Liver (tissue), 9 donors: ENCODE results near the gene SH2B3. TPM values are rescaled to one million over a fixed set of nuclear protein-coding genes. Genes with fewer than 3 reads are reported as not detected.
A peak's percentile ranks its signal among the peaks of the same experiment; 100 is the strongest.

Source experiments
- DNase-seq: peaks from one replicate; pipeline ENCODE4 v3.0.0-alpha.2; 2017; ENCODE audit warnings: low spot score
- H3K27ac ChIP-seq, 2 donors: one replicate each; pipeline ENCODE4 v1.7.0; 2013; ENCODE audit warnings: inconsistent platforms in 2 of 2, low read length in 2 of 2, control low read depth in 1 of 2, low read depth in 1 of 2, mild to moderate bottlenecking in 1 of 2
- H3K27me3 ChIP-seq, 4 donors: one replicate each; pipeline versions ENCODE4 v1.6.1 to v1.7.0; 2013; ENCODE audit warnings: low read length in 3 of 4, inconsistent platforms in 1 of 4, mild to moderate bottlenecking in 1 of 4, moderate library complexity in 1 of 4; ENCODE audit not compliant: control insufficient read depth in 4 of 4, insufficient read depth in 4 of 4
- H3K36me3 ChIP-seq, 4 donors: one replicate each; pipeline versions ENCODE4 v1.6.1 to v1.7.0; 2013; ENCODE audit warnings: low read length in 3 of 4, mild to moderate bottlenecking in 3 of 4, low read depth in 1 of 4, moderate library complexity in 1 of 4; ENCODE audit not compliant: control insufficient read depth in 4 of 4, insufficient read depth in 3 of 4
- H3K4me1 ChIP-seq, 4 donors: one replicate each; pipeline versions ENCODE4 v1.6.1 to v1.7.0; 2013; ENCODE audit warnings: low read length in 3 of 4, mild to moderate bottlenecking in 3 of 4, moderate library complexity in 1 of 4; ENCODE audit not compliant: control insufficient read depth in 4 of 4, insufficient read depth in 4 of 4
- H3K4me3 ChIP-seq, 3 donors: one replicate each; pipeline versions ENCODE4 v1.6.1 to v1.7.0; 2013; ENCODE audit warnings: low read length in 3 of 3, control low read depth in 1 of 3, low read depth in 1 of 3, mild to moderate bottlenecking in 1 of 3
- H3K9ac ChIP-seq, 2 donors: one replicate each; pipeline ENCODE4 v1.7.0; 2013; ENCODE audit warnings: low read length in 2 of 2, mild to moderate bottlenecking in 2 of 2, moderate library complexity in 2 of 2, control low read depth in 1 of 2, low read depth in 1 of 2
- H3K9me3 ChIP-seq, 4 donors: one replicate each; pipeline versions ENCODE4 v1.6.1 to v1.7.0; 2013; ENCODE audit warnings: low read length in 3 of 4; ENCODE audit not compliant: control insufficient read depth in 4 of 4
- EGR1 ChIP-seq, 2 donors: IDR thresholded peaks; 2 replicates each; pipeline ENCODE4 v1.6.1; 2016 to 2018; ENCODE audit warnings: antibody characterized with exemption in 2 of 2, low read depth in 2 of 2
- FOXA1 ChIP-seq: IDR thresholded peaks from 2 replicates; pipeline ENCODE4 v1.6.1; 2016; ENCODE audit warnings: antibody characterized with exemption
- FOXA2 ChIP-seq: IDR thresholded peaks from 2 replicates; pipeline ENCODE4 v1.6.1; 2016; ENCODE audit warnings: antibody characterized with exemption
- GABPA ChIP-seq, 2 donors: IDR thresholded peaks in 1 of 2; conservative IDR thresholded peaks in 1 of 2; 2 replicates each; pipeline ENCODE4 v1.6.1; 2016; ENCODE audit warnings: antibody characterized with exemption in 2 of 2, mild to moderate bottlenecking in 1 of 2, moderate library complexity in 1 of 2
- HNF4A ChIP-seq, 2 donors: conservative IDR thresholded peaks; 2 replicates each; pipeline ENCODE4 v1.6.1; 2016; ENCODE audit warnings: antibody characterized with exemption in 2 of 2, mild to moderate bottlenecking in 2 of 2
- HNF4G ChIP-seq: IDR thresholded peaks from 2 replicates; pipeline ENCODE4 v1.6.1; 2016; ENCODE audit warnings: antibody characterized with exemption
- JUND ChIP-seq, 2 donors: IDR thresholded peaks; 2 replicates each; pipeline ENCODE4 v1.6.1; 2016; ENCODE audit warnings: antibody characterized with exemption in 2 of 2
- NR2F2 ChIP-seq: IDR thresholded peaks from 2 replicates; pipeline ENCODE4 v1.6.1; 2016; ENCODE audit warnings: antibody characterized with exemption
- RAD21 ChIP-seq, 2 donors: IDR thresholded peaks; 2 replicates each; pipeline ENCODE4 v1.6.1; 2016; ENCODE audit warnings: antibody characterized with exemption in 2 of 2, mild to moderate bottlenecking in 2 of 2
- RXRA ChIP-seq, 2 donors: IDR thresholded peaks; 2 replicates each; pipeline ENCODE4 v1.6.1; 2017 to 2018; ENCODE audit warnings: antibody characterized with exemption in 2 of 2, mild to moderate bottlenecking in 1 of 2
- SP1 ChIP-seq: IDR thresholded peaks from 2 replicates; pipeline ENCODE4 v1.6.1; 2018; ENCODE audit warnings: antibody characterized with exemption, mild to moderate bottlenecking
- TAF1 ChIP-seq: conservative IDR thresholded peaks from 2 replicates; pipeline ENCODE4 v1.6.1; 2016; ENCODE audit warnings: antibody characterized with exemption, mild to moderate bottlenecking
- YY1 ChIP-seq: IDR thresholded peaks from 2 replicates; pipeline ENCODE4 v1.6.1; 2016; ENCODE audit warnings: antibody characterized with exemption, mild to moderate bottlenecking
- WGBS: extraction: QIAGEN DNeasy Blood & Tissue Kit; methylation state at CpG from one replicate; pipeline ENCODE4 v1.1.7; 2013; 5-methylcytosine and 5-hydroxymethylcytosine counted together
- polyA plus RNA-seq, 2 donors: library from polyadenylated mRNA; stranded (reverse) in 1 of 2; unstranded in 1 of 2; fragments of 200-250 nt in 1 of 2; fragments of >200 nt in 1 of 2; fragmentation: Nextera tagmentation in 1 of 2; extraction: Ambion mirVana in 1 of 2; gene quantifications; one replicate each; pipeline versions ENCODE4 v1.2.1 to v1.2.3, GENCODE V29; 2013 to 2015
- total RNA-seq, 2 donors: library from RNA; depleted of rRNA; stranded (reverse); fragments of >200 nt; gene quantifications; one replicate each; pipeline ENCODE4 v1.2.3, GENCODE V29; 2014
- TF ChIP-seq, protein P1 (sequence below): IDR thresholded peaks from 2 replicates; pipeline ENCODE4 v1.6.1; 2016; ENCODE audit warnings: antibody characterized with exemption
- TF ChIP-seq, protein P2 (sequence below): IDR thresholded peaks from 2 replicates; pipeline ENCODE4 v1.6.1; 2016; ENCODE audit warnings: antibody characterized with exemption
- TF ChIP-seq, protein P3 (sequence below): IDR thresholded peaks from 2 replicates; pipeline ENCODE4 v1.6.1; 2016; ENCODE audit warnings: antibody characterized with exemption, mild to moderate bottlenecking
- TF ChIP-seq, protein P4 (sequence below): fragments of 150-350 bp; IDR thresholded peaks from 2 replicates; pipeline ENCODE4 v1.5.1; 2017; ENCODE audit warnings: improper control_type of control experiment, low read depth, low read length; ENCODE audit not compliant: missing input control
- TF ChIP-seq, protein P5 (sequence below): IDR thresholded peaks from 2 replicates; pipeline ENCODE4 v1.6.1; 2016; ENCODE audit warnings: antibody characterized with exemption
- donor health status: healthy.
- donor health status: healthy.
- donor health status: healthy.
- donor health status: healthy.
- donor health status: healthy.

The SH2B3 gene
- total and polyA plus RNA-seq, 4 donors = 4.4 to 18.7 (median 8.8) TPM

DNA sequence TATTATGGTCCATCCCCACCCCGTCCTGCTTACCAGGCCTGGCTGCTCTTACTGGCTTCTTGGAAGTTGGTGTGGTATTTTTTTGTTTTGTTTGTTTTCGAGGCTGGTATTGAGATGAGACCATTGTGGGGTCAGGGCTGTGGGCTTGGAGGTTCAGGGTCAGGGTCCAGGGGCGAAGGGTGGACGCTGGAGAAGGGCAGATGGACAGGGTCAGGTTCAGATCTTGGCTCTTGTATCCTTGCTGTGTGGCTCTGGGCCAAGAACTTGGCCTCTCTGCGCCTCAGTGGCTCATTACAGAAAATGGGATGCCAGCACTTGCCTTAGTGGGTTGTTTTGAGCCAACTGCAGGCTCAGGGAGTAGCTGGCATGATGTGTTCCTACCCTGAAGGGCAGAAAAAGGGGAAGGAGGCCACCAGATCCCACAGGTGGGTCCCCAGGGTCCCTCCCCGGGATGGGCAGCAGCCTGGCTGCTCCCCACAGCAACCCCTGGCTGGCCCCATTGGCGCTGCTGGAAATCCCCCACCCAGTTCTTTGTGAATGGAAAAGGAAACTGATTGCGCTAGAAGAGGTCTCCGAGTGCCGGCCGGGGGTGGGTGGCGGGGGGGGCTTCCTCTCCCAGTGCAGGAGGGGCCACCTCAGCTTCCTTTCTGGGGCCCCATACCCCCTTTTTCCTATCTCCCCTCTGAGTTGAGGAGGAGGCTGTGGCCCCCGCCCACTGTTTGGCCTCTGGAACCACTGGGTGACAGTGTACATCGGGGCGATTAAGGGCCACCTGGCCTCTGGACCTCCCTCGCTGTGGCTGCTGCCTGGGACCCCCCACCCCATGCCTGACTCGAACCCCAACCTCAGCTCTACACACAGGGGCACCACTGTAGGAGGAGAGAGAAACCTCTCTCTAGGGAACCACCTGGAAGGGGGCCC lies 25.0 kb downstream of the SH2B3 start (continued):
- TF ChIP-seq GABPA (IDR thresholded peaks at IDR 0.05 in 1 of 2, conservative IDR thresholded peaks at IDR 0.05 in 1 of 2) (no peak), RXRA (IDR thresholded peaks at IDR 0.05) (peak; percentile 81 to 87), EGR1 (IDR thresholded peaks at IDR 0.05; ENCODE audit: low read depth in 2 of 2) (no peak)
- TF ChIP-seq, protein P1, sequence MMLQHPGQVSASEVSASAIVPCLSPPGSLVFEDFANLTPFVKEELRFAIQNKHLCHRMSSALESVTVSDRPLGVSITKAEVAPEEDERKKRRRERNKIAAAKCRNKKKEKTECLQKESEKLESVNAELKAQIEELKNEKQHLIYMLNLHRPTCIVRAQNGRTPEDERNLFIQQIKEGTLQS = no peak

DNA sequence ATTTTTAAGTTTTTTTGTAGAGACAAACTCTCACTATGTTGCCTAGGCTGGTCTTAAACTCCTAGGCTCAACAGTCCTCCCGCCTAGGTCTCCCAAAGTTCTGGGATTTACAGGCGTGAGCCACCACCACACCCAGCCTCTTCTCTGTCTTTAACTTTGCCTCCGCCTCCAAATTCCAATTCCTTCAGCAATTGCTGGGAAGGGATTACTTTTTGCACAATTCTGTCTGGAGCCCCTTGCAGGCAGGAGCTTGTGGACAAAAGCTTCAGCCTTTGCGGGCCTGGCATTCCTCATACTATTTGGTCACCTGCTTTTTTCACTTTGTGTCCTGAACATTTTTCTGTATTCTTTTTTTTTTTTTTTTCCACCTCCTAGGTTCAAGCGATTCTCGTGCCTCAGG lies 26.0 kb downstream of the SH2B3 start:
- Histone ChIP-seq H3K36me3 (no peaks in the 10 kb centered on the region), H3K4me1 (peaks cover 28 to 76% (median 48%) of the 10 kb centered on the region in 4 donors), H3K27me3 (no peaks in the 10 kb centered on the region), H3K9ac (peak overlapping the region; percentile 38 to 71), H3K27ac (peak overlapping the region; percentile 92 to 94), H3K9me3 (no peaks in the 10 kb centered on the region), H3K4me3 (no peak overlapping the region)
- WGBS = 55% methylated on average over 6 of the region's 6 CpGs
- TF ChIP-seq GABPA (IDR thresholded peaks at IDR 0.05 in 1 of 2, conservative IDR thresholded peaks at IDR 0.05 in 1 of 2) (no peak), FOXA1 (no peak), YY1 (no peak), FOXA2 (no peak), RAD21 (IDR thresholded peaks at IDR 0.05) (no peak), TAF1 (no peak), JUND (IDR thresholded peaks at IDR 0.05) (no peak), NR2F2 (no peak), HNF4A (conservative IDR thresholded peaks at IDR 0.05) (no peak), SP1 (no peak), RXRA (IDR thresholded peaks at IDR 0.05) (no peak), HNF4G (no peak), EGR1 (IDR thresholded peaks at IDR 0.05; ENCODE audit: low read depth in 2 of 2) (no peak)
- TF ChIP-seq, protein P2, sequence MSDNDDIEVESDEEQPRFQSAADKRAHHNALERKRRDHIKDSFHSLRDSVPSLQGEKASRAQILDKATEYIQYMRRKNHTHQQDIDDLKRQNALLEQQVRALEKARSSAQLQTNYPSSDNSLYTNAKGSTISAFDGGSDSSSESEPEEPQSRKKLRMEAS = no peak
- TF ChIP-seq, protein P1 = no peak
- TF ChIP-seq, protein P3, sequence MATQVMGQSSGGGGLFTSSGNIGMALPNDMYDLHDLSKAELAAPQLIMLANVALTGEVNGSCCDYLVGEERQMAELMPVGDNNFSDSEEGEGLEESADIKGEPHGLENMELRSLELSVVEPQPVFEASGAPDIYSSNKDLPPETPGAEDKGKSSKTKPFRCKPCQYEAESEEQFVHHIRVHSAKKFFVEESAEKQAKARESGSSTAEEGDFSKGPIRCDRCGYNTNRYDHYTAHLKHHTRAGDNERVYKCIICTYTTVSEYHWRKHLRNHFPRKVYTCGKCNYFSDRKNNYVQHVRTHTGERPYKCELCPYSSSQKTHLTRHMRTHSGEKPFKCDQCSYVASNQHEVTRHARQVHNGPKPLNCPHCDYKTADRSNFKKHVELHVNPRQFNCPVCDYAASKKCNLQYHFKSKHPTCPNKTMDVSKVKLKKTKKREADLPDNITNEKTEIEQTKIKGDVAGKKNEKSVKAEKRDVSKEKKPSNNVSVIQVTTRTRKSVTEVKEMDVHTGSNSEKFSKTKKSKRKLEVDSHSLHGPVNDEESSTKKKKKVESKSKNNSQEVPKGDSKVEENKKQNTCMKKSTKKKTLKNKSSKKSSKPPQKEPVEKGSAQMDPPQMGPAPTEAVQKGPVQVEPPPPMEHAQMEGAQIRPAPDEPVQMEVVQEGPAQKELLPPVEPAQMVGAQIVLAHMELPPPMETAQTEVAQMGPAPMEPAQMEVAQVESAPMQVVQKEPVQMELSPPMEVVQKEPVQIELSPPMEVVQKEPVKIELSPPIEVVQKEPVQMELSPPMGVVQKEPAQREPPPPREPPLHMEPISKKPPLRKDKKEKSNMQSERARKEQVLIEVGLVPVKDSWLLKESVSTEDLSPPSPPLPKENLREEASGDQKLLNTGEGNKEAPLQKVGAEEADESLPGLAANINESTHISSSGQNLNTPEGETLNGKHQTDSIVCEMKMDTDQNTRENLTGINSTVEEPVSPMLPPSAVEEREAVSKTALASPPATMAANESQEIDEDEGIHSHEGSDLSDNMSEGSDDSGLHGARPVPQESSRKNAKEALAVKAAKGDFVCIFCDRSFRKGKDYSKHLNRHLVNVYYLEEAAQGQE = no peak
- DNase-seq = no peak

DNA sequence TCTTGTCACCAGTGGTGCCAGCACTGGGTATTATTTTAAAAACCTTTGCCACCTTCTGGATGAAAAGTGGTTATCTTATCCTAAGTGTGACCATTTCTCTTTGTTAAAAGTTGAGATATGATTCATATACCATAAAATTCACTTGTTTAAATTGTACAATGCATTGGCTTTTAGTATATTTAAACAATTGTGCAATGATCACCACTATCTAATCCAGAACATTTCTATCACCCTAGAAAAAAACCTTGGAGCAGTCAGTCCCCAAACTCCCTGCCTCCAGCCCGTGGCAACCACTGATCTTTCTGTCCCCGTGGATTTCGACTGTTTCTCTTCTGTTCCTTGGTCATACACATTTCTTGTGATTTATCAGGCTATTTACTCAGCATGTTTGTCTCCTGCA lies 28.3 kb downstream of the SH2B3 start:
- Histone ChIP-seq H3K27ac (peak overlapping the region; percentile 92 to 94), H3K4me3 (no peak overlapping the region), H3K9ac (peak overlapping the region; percentile 89 to 91), H3K36me3 (no peaks in the 10 kb centered on the region), H3K9me3 (no peaks in the 10 kb centered on the region), H3K27me3 (no peaks in the 10 kb centered on the region), H3K4me1 (peaks cover 21 to 67% (median 48%) of the 10 kb centered on the region in 4 donors)
- TF ChIP-seq RXRA (IDR thresholded peaks at IDR 0.05) (no peak), EGR1 (IDR thresholded peaks at IDR 0.05; ENCODE audit: low read depth in 2 of 2) (no peak), SP1 (no peak), FOXA2 (no peak)
- TF ChIP-seq, protein P2 = no peak
- TF ChIP-seq, protein P4, sequence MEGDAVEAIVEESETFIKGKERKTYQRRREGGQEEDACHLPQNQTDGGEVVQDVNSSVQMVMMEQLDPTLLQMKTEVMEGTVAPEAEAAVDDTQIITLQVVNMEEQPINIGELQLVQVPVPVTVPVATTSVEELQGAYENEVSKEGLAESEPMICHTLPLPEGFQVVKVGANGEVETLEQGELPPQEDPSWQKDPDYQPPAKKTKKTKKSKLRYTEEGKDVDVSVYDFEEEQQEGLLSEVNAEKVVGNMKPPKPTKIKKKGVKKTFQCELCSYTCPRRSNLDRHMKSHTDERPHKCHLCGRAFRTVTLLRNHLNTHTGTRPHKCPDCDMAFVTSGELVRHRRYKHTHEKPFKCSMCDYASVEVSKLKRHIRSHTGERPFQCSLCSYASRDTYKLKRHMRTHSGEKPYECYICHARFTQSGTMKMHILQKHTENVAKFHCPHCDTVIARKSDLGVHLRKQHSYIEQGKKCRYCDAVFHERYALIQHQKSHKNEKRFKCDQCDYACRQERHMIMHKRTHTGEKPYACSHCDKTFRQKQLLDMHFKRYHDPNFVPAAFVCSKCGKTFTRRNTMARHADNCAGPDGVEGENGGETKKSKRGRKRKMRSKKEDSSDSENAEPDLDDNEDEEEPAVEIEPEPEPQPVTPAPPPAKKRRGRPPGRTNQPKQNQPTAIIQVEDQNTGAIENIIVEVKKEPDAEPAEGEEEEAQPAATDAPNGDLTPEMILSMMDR = no peak
- TF ChIP-seq, protein P5, sequence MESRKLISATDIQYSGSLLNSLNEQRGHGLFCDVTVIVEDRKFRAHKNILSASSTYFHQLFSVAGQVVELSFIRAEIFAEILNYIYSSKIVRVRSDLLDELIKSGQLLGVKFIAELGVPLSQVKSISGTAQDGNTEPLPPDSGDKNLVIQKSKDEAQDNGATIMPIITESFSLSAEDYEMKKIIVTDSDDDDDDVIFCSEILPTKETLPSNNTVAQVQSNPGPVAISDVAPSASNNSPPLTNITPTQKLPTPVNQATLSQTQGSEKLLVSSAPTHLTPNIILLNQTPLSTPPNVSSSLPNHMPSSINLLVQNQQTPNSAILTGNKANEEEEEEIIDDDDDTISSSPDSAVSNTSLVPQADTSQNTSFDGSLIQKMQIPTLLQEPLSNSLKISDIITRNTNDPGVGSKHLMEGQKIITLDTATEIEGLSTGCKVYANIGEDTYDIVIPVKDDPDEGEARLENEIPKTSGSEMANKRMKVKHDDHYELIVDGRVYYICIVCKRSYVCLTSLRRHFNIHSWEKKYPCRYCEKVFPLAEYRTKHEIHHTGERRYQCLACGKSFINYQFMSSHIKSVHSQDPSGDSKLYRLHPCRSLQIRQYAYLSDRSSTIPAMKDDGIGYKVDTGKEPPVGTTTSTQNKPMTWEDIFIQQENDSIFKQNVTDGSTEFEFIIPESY = no peak
- 13% methylated on average over 3 of the region's 3 CpGs for WGBS
- DNase-seq = no peak
